Neural progenitor cell (in vitro differentiated cells): ENCODE results near the gene MOB2. TPM values are rescaled to one million over a fixed set of nuclear protein-coding genes. Genes with fewer than 3 reads are reported as not detected.

Experiments used
- DNase-seq: peaks from one replicate; pipeline ENCODE4 v3.0.0-alpha.2; 2016; ENCODE audit warnings: low spot score
- H2AFZ ChIP-seq: fragments of 200-600 bp; sonication (generic); replicated peaks from 2 replicates; pipeline ENCODE4 v1.6.1; 2016; ENCODE audit warnings: antibody characterized with exemption
- H3F3A ChIP-seq: fragments of 200-600 bp; sonication (generic); 2 replicates; pipeline ENCODE4 v1.6.1; 2016; ENCODE audit warnings: antibody characterized with exemption, low read depth
- H3K27ac ChIP-seq: fragments of 200-600 bp; sonication (generic); 2 replicates; pipeline ENCODE4 v1.5.1; 2016; ENCODE audit warnings: mild to moderate bottlenecking
- H3K27me3 ChIP-seq: fragments of 200-600 bp; sonication (generic); 2 replicates; pipeline ENCODE4 v1.6.1; 2016; ENCODE audit warnings: mild to moderate bottlenecking, moderate library complexity
- H3K36me3 ChIP-seq: fragments of 200-600 bp; sonication (generic); 2 replicates; pipeline ENCODE4 v1.5.1; 2016
- H3K4me1 ChIP-seq: fragments of 200-600 bp; sonication (generic); 2 replicates; pipeline ENCODE4 v1.6.1; 2016; ENCODE audit warnings: mixed run types
- H3K4me2 ChIP-seq: fragments of 200-600 bp; sonication (generic); 2 replicates; pipeline ENCODE4 v1.6.1; 2016
- H3K4me3 ChIP-seq: fragments of 200-600 bp; sonication (generic); 2 replicates; pipeline ENCODE4 v1.5.1; 2016
- H3K79me2 ChIP-seq: fragments of 200-600 bp; sonication (generic); 2 replicates; pipeline ENCODE4 v1.6.1; 2016; ENCODE audit warnings: low read depth
- H3K9ac ChIP-seq: fragments of 200-600 bp; sonication (generic); 2 replicates; pipeline ENCODE4 v1.6.1; 2016
- H3K9me3 ChIP-seq: fragments of 200-600 bp; sonication (generic); 2 replicates; pipeline ENCODE4 v1.5.1; 2016; ENCODE audit warnings: low read depth
- H4K20me1 ChIP-seq: fragments of 200-600 bp; sonication (generic); 2 replicates; pipeline ENCODE4 v1.6.1; 2016; ENCODE audit warnings: low read depth
- H3K27ac Mint-ChIP-seq: 3 replicates; pipeline ENCODE4 v1.8.0; 2021; ENCODE audit warnings: mixed read lengths
- H3K27me3 Mint-ChIP-seq: 2 replicates; pipeline ENCODE4 v1.8.0; 2022; ENCODE audit warnings: low read depth, mild to moderate bottlenecking, inconsistent platforms, moderate library complexity, mixed read lengths; ENCODE audit not compliant: insufficient read depth
- H3K36me3 Mint-ChIP-seq: 3 replicates; pipeline ENCODE4 v1.8.0; 2021; ENCODE audit warnings: mixed read lengths
- H3K4me1 Mint-ChIP-seq: 3 replicates; pipeline ENCODE4 v1.8.0; 2021; ENCODE audit warnings: mixed read lengths
- H3K4me3 Mint-ChIP-seq: 3 replicates; pipeline ENCODE4 v1.8.0; 2021; ENCODE audit warnings: mild to moderate bottlenecking, moderate library complexity, mixed read lengths
- H3K9me3 Mint-ChIP-seq: 3 replicates; pipeline ENCODE4 v1.8.0; 2020; ENCODE audit warnings: mixed read lengths
- CTCF ChIP-seq: fragments of 200-600 bp; sonication (generic); IDR thresholded peaks from 2 replicates; pipeline ENCODE4 v1.5.1; 2017; ENCODE audit warnings: antibody characterized with exemption, mild to moderate bottlenecking
- EZH2 ChIP-seq: fragments of 200-600 bp; sonication (generic); IDR thresholded peaks from 2 replicates; pipeline ENCODE4 v1.6.1; 2017; ENCODE audit warnings: antibody characterized with exemption, mild to moderate bottlenecking, moderate library complexity
- EZH2phosphoT487 ChIP-seq: fragments of 200-600 bp; sonication (generic); IDR thresholded peaks from 2 replicates; pipeline ENCODE4 v1.6.1; 2017; ENCODE audit warnings: antibody characterized with exemption
- total RNA-seq: library from RNA; depleted of rRNA; stranded (reverse); fragments of >200 nt; gene quantifications from 2 replicates; pipeline ENCODE4 v1.2.3, GENCODE V29; 2015; ENCODE audit warnings: low replicate concordance

The MOB2 gene
- 8.0 and 17.6 TPM in 2 replicates for total RNA-seq

- Mint-ChIP-seq H3K36me3 (no peaks in the 10 kb centered on the region), H3K9me3 (no peaks in the 10 kb centered on the region), H3K27me3 (peaks cover 2% of the 10 kb centered on the region), H3K27ac (no peak within 1 kb of the TSS), H3K4me3 (no peak within 1 kb of the TSS), H3K4me1 (peaks cover 5% of the 10 kb centered on the region)
- no peak within 1 kb of the TSS for H3K27ac ChIP-seq
- no peak within 1 kb of the TSS for H2AFZ ChIP-seq
- H3K9me3 ChIP-seq, result no peaks in the 10 kb centered on the region
- H3K36me3 ChIP-seq, result no peaks in the 10 kb centered on the region
- no peaks in the 10 kb centered on the region for H3K27me3 ChIP-seq
- H3K4me3 ChIP-seq, result no peak within 1 kb of the TSS
- H3K4me1 ChIP-seq, result no peaks in the 10 kb centered on the region
- peaks cover 34% of the 10 kb centered on the region for H4K20me1 ChIP-seq
- H3K4me2 ChIP-seq, result no peak within 1 kb of the TSS
- no peak within 1 kb of the TSS for H3K9ac ChIP-seq
- no peak for DNase-seq
- H3K79me2 ChIP-seq, result peaks cover 8% of the 10 kb centered on the region
- no peaks in the 10 kb centered on the region for H3F3A ChIP-seq
- no peak for TF ChIP-seq CTCF
- no peak for TF ChIP-seq EZH2phosphoT487
- no peak for TF ChIP-seq EZH2
Measured at GRCh38 chr11:1486054-1486825, at the start of gene MOB2. Gene MOB2, minus strand, starts transcription at chr11:1486779. Its CDS starts 223 bp downstream, at chr11:1486556.

GRCh38 chr11:1534682-1535081 lies 48.1 kb upstream of the MOB2 start:
- Mint-ChIP-seq H3K27me3 (peaks cover 8% of the 10 kb centered on the region), H3K4me1 (peaks cover 2% of the 10 kb centered on the region), H3K9me3 (no peaks in the 10 kb centered on the region), H3K27ac (no peak overlapping the region), H3K4me3 (no peak overlapping the region), H3K36me3 (no peaks in the 10 kb centered on the region)
- no peak overlapping the region for H3K4me3 ChIP-seq
- peaks cover 47% of the 10 kb centered on the region for H4K20me1 ChIP-seq
- H3K27me3 ChIP-seq, result peaks cover 22% of the 10 kb centered on the region
- no peaks in the 10 kb centered on the region for H3K36me3 ChIP-seq
- no peak overlapping the region for H3K9ac ChIP-seq
- no peaks in the 10 kb centered on the region for H3K9me3 ChIP-seq
- H3F3A ChIP-seq, result no peaks in the 10 kb centered on the region
- H3K4me1 ChIP-seq, result no peaks in the 10 kb centered on the region
- H3K79me2 ChIP-seq, result peaks cover 39% of the 10 kb centered on the region
- no peak overlapping the region for H3K27ac ChIP-seq
- H2AFZ ChIP-seq, result no peak overlapping the region
- no peak for DNase-seq
- TF ChIP-seq EZH2 (no peak), EZH2phosphoT487 (no peak), CTCF (no peak)
- H3K4me2 ChIP-seq, result no peak overlapping the region

GRCh38 chr11:1534171-1534570 lies 47.6 kb upstream of the MOB2 start:
- Histone ChIP-seq H3K79me2 (peaks cover 39% of the 10 kb centered on the region), H3K9ac (no peak overlapping the region)

More at GRCh38 chr11:1534171-1534570, 47.6 kb upstream of the MOB2 start:
- H3K36me3 ChIP-seq, result no peaks in the 10 kb centered on the region
- no peaks in the 10 kb centered on the region for H3K4me1 ChIP-seq
- H3K4me2 ChIP-seq, result no peak overlapping the region
- DNase-seq, result no peak
- H3K9me3 ChIP-seq, result no peaks in the 10 kb centered on the region
- Mint-ChIP-seq H3K27ac (no peak overlapping the region), H3K9me3 (no peaks in the 10 kb centered on the region), H3K4me1 (peaks cover 2% of the 10 kb centered on the region), H3K4me3 (no peak overlapping the region), H3K36me3 (no peaks in the 10 kb centered on the region), H3K27me3 (peaks cover 8% of the 10 kb centered on the region)
- no peak overlapping the region for H2AFZ ChIP-seq
- H3K27me3 ChIP-seq, result peaks cover 17% of the 10 kb centered on the region
- TF ChIP-seq CTCF, result no peak
- no peak for TF ChIP-seq EZH2
- TF ChIP-seq EZH2phosphoT487, result no peak
- H3K27ac ChIP-seq, result no peak overlapping the region
- peaks cover 52% of the 10 kb centered on the region for H4K20me1 ChIP-seq
- H3F3A ChIP-seq, result no peaks in the 10 kb centered on the region
- H3K4me3 ChIP-seq, result no peak overlapping the region
